Measurements from ENCODE around the gene TRIM24.

DNA sequence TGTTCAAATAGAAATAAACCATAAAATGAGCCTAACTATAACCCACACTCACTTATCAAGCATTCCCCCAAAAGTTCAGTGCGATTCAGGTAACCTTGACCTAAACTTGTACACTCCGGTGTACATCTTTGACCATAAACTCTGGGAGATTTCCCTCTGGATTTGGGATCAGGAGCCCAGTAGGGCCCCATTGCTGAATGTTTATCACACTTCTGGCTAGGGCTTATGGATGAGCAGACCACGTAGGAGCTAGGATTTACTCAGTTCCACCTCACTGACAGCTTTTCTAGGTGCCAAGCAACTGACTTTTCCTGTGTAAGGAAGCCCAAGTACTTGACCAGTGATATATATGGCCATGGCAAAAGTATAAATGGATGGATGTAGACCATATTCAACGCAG is 127.4 kb downstream of the TRIM24 start:
- TF ChIP-seq ZNF274 (IDR thresholded peaks at IDR 0.05; ENCODE audit: low read depth, low read length) (no peak), SUZ12 (IDR thresholded peaks at IDR 0.05; ENCODE audit: extremely low read depth, insufficient read depth, insufficient read length) (no peak)

Data from NT2/D1 (cell line).